HG02642 (cell line): ENCODE data around the gene TRPC4AP.

Source experiments
- ATAC-seq: cut with Tn5 transposase; IDR thresholded peaks from one replicate; pipeline ENCODE4 v1.9.1; 2021; ENCODE audit warnings: mild to moderate bottlenecking; ENCODE audit not compliant: unreplicated experiment, poor library complexity

Gene TRPC4AP

DNA sequence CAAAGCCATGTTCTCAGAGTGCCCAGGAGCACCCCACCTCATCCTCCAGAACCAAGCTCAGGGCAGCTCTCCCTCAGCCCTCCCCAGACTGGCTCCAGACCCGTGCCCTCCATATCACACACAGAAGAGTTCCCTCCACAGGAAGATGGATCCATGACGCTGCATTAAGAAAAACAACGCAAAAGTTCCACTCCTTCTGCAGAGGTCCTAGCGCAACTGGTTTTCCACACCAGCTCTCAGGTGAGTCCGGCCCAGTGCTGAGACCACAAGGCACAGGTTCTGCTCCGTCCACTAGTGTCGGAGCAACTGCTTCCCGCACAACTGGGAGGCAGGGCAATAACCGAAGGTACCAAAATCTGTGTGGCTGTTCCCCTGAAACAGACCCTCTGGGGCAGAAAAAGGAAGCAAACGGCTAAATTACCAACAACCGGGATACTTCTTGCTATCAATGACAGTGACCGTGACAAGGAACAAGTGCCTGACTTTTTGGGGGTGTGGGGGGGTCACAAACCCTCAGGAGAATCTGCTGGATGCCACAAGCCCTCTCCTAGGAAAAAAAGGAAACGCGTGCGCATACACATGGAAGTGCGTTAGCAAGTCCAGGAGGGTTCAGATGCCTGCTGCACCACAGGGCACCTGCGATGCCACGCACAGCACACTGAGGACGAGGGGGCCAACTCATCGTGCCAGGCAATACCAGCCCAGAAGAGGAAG, 87.7 kb downstream of the TRPC4AP start:
- ATAC-seq = no peak

DNA sequence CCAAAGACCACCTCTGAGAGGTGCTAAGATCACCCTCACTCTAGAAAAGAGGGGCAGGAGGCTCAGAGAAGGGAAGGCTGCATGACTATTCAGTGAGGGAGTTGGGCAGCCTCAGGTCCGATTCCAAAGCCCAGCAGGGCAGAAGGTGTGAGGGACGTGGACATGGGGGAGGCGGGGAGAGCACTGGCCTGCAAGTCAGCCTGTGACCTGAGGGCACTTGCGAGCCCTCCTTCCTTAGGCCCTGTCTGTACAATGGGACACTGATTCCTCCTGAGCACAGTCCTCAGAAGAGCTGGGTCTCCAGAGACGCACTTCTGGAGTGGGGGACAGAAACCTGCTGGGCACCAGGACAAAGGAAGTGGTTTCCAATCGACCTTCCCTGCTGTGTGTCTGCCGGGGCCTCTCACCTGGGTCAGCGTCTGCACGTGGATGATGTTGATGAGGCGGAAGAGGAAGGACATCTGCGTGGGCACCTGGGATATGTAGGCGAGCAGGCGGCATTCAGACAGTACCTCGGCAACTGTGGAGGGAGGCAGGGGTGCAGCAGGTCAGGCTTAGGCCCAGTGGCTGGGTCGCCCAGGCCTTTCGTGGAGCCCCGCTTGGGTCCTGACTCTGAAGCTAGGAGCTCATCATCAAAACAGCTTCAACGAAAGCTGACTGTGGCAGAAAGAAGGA, 88.4 kb downstream of the TRPC4AP start:
- no peak for ATAC-seq

DNA sequence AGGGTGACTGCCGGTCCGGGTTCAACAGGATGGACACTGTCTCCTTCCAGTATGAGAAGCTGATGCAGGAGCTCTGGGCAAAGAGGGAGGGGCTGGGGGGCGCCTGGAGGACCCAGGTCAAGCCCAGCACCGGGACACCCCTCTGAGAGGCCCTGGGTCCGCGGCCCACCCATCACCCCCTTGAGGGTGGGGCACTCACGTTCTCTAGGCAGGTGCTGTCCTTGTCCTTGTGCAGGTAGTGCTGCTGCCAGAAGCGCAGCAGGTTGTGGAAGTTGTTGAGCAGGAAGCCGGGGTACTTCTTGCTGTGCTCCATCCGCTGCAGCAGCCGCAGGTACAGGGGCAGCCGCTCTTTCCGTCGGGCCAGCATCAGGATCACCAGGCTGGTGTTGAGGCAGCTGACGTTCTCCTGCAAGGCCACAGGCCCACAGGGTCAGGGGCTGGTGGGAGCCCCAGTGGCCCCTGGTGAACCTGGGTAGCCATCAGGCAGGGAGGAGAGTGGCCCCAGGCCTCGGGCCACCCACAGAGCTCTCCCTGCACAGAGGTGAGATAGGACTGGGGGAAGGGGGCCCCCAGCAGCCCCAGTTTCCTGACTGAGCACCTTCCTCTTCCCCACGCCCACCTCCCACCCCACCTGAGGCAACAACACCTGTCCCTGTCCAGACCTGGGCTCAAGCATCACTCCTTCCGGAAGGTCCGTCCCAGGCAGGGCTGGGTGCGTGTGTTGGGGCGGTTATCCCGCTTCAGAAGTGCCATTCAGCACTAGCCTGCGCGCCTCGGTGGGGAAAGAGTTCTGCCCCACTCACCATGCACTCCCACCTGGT, 89.2 kb downstream of the TRPC4AP start:
- no peak for ATAC-seq

DNA sequence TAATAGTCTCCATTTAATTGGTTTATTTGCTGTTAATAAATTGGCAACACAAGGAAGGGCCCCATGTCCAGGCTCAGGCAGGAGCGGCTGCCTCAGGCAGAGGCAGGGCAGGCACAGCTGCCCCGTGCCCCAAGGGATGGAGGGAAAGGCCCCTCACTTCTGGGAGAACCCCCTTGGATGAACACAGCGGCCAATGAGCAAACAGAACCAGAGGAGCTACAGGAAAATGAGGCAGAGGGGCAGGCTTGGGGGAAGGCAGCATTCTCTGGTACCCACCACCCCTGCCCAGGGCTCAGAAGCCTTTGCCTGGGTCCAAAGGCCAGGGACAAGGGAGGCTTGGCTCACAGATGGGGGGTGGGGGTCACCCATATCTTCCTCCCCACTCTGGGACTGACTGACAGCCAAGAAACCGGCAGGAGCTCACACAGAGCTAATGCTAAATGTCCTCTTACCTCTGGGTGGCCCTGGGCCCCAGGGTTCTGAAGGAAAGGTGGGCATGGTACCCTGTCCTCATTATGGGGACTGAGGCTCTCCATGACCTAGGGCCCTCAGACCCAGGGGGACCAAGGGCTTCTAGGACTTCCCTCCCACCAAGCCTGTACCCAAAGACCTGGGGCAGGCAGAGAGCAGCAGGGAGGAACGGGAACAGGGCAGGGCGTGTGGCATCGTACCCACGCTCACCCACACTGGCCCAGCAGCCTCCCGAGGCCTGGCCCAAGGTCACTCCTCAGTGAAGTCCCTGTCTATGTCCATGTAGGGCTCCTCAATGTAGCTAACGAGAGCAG, 90.0 kb downstream of the TRPC4AP start:
- ATAC-seq = no peak

DNA sequence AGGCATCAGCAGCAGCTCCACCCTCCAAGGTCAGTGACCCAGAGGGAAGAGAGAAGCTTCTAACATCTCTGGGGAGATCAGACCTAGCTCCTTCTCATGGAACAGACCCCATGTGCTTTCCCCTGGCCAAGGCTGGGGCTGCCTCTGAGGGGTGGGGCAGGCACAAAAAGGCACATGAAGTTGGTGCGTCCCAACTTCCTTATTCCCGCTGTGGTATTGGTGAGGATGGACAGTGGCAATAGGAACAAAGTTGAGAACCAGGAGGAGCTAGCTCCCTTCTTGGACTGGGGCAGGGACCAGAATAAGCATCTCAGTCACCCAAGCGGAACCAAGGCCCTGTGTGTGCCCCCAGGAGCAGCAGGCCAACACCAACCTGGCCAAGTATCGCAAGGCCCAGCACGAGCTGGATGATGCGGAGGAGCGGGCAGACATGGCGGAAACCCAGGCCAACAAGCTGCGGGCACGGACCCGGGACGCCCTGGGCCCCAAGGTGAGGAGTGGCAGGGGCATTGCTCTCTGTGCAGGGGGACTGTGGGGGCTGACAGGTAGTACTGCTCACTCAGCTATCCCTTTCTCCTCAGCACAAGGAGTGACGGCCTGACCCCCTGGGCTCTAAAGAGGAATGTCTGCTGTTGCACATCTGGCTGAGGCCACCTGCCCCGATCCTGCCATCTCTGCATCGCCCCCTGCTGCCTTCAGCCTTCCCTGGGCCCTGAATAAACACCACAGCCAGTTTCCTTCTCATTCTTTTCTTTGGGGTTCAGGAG, 90.8 kb downstream of the TRPC4AP start:
- ATAC-seq = no peak

DNA sequence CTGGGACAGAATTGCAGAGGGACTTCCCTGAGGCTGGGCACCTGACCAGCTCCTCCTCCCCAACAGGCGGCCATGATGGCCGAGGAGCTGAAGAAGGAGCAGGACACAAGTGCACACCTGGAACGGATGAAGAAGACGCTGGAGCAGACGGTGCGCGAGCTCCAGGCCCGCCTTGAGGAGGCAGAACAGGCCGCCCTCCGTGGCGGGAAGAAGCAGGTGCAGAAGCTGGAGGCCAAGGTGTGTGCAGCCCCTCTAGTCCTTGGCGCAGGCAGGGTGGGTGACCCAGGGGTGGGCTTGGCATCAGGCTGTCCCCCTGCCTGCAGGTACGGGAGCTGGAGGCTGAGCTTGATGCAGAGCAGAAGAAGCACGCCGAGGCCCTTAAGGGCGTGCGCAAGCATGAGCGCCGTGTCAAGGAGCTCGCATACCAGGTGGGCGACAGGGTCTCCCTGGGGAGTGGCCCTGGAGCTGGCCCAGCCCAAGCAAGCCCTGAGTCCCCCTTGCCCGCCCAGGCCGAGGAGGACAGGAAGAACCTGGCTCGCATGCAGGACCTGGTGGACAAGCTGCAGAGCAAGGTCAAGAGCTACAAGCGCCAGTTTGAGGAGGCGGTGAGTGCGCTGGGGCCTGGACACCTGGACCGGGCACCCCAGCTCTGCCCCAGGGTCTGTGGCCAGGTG, 91.5 kb downstream of the TRPC4AP start:
- ATAC-seq = no peak

DNA sequence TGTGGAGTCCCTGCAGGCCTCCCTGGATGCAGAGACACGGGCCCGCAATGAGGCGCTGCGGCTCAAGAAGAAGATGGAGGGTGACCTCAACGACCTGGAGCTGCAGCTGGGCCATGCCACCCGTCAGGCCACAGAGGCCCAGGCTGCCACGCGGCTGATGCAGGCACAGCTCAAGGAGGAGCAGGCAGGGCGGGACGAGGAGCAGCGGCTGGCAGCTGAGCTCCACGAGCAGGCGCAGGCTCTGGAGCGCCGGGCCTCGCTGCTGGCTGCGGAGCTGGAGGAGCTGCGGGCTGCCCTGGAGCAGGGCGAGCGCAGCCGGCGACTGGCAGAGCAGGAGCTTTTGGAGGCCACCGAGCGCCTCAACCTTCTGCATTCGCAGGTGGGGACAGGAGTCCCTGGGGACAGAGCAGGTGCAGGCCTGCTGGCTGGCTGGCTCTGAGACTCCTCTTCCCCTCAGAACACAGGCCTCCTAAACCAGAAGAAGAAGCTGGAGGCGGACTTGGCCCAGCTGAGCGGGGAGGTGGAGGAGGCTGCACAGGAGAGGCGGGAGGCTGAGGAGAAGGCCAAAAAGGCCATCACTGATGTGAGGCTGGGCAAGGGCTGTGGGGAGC, 92.2 kb downstream of the TRPC4AP start:
- ATAC-seq = no peak

DNA sequence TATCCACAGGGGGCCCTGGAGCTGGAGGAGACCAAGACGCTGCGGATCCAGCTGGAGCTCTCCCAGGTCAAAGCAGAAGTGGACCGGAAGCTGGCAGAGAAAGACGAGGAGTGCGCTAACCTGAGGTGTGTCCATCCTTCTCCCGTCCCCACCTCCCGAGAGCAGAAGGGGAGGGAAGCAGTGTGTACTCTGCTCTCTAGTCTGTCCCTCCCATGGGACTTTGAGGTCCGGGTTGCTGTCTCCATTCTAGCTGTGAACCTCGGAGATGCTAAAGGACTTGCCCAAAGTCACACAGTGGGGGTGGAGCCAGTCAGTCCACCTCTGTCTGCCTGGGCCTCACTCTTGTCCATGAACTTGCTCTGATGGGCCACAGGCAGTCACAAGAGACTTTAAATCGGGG, 92.8 kb downstream of the TRPC4AP start:
- no peak for ATAC-seq

DNA sequence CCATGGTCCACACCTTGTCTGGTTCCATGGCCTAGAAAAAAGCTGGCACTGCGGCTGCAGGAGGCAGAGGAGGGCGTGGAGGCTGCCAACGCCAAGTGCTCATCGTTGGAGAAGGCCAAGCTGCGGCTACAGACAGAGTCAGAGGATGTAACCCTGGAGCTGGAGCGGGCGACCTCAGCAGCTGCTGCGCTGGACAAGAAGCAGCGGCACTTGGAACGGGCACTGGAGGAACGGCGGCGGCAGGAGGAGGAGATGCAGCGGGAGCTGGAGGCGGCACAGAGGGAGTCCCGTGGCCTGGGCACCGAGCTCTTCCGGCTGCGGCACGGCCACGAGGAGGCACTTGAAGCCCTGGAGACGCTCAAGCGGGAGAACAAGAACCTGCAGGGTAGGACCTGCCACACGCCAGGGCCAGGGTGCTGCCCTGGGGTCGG, 93.6 kb downstream of the TRPC4AP start:
- no peak for ATAC-seq

DNA sequence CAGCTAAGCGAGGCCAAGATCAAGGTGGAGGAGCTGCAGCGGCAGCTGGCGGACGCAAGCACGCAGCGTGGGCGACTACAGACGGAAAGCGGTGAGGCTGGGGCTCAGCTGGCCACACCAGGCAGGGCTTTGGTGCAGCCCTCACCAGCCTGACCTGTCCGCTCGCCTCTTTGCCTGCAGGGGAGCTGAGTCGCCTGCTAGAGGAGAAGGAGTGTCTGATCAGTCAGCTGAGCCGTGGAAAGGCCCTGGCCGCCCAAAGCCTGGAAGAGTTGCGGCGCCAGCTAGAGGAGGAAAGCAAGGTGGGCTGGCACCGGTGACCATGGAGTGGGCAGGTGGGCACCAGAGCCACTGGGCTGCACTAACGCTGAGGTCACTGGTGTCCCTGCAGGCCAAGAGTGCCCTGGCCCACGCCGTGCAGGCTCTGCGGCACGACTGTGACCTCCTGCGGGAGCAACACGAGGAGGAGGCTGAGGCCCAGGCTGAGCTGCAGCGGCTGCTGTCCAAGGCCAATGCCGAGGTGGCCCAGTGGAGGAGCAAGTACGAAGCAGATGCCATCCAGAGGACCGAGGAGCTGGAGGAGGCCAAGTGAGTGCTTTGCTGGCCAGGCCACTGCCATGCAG, 94.2 kb downstream of the TRPC4AP start:
- no peak for ATAC-seq

DNA sequence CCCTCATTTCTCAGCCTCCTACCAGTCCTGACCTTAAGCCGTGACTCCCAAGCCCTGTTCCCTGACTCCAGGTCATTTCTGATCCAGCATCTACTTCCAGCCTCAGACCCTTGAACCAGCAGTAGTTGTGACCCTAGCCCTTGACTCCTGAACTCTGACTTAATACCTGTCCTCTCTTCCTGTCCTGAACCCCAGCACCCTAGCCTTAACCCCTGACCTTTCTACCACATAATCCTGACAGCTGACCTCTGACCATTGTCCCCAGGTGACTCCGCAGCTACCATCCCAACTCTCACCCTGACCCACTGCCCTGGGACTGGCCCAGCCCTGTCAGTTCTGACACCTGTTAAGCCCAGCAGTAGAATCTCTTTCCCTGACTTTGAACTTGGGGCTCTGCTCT, 94.8 kb downstream of the TRPC4AP start:
- no peak for ATAC-seq

DNA sequence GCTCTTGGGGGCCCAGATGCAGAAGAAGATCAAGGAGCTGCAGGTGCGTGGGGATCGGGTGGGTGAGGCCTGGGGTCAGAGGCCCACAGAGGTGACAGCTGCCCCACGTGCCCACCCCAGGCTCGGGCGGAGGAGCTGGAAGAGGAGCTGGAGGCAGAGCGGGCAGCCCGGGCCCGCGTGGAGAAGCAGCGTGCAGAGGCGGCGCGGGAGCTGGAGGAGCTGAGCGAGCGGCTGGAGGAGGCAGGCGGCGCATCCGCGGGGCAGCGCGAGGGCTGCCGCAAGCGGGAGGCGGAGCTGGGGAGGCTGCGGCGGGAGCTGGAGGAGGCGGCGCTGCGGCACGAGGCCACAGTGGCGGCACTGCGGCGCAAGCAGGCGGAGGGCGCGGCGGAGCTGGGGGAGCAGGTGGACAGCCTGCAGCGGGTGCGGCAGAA, 95.5 kb downstream of the TRPC4AP start:
- no peak for ATAC-seq

DNA sequence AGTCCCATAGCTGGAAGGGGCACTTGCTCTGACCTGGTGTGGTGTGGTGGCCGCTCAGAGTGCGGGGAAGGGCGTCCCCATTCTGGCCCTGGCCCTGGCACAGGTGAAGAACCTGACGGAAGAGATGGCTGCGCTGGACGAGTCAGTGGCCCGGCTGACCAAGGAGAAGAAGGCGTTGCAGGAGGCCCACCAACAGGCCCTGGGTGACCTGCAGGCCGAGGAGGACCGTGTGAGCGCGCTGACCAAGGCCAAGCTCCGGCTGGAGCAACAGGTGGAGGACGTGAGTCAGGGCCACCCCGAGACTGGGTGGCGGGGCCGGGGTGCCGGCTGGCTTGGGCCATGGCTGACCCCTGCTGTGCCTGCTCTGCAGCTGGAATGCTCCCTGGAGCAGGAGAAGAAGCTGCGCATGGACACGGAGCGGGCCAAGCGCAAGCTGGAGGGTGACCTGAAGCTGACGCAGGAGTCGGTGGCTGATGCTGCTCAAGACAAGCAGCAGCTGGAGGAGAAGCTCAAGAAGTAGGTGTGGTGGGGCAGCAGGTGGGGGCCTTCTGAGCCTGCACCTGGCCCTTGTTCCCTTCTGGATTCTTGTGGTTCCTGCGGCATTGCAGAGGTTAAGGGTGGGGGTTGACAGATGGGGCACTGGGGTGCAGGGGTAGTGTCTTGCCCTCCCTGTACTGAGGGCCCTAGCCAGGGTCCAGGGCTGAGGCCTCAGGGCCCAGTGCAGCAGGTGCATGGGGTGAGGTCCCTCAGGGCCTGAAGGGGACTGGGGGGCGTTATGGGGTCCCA, 96.2 kb downstream of the TRPC4AP start:
- no peak for ATAC-seq

DNA sequence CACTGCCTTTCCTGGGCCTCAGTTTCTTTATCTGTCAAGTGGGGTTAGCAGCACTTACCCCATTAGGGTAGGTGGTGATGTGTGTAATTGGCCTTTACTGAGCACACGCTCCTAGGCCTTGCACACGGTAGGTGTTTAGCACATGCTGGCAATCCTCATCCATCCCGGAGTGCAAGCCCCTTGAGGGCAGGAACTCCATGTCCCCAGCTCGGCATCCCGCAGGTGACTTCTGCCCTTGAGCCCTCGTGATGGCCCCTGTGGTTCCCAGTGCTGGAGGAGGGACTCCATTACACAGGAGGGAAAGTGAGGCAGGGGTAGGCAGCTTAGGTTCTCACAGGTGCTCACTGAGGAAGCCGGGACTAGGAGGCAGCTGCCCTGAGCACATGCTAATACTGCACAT, 96.9 kb downstream of the TRPC4AP start:
- no peak for ATAC-seq

DNA sequence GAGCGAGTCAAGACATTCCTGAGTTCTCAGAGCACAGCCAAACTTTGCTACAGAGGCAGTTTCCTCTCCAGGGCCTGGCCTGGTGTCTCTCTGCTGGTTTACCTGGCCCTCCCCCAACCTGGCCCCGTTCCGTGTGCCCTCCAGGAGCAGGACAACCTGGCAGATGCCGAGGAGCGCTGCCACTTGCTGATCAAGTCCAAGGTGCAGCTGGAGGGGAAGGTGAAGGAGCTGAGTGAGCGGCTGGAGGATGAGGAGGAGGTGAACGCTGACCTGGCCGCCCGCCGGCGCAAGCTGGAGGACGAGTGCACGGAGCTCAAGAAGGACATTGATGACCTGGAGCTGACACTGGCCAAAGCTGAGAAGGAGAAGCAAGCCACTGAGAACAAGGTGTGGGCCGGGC, 97.4 kb downstream of the TRPC4AP start:
- ATAC-seq = no peak

DNA sequence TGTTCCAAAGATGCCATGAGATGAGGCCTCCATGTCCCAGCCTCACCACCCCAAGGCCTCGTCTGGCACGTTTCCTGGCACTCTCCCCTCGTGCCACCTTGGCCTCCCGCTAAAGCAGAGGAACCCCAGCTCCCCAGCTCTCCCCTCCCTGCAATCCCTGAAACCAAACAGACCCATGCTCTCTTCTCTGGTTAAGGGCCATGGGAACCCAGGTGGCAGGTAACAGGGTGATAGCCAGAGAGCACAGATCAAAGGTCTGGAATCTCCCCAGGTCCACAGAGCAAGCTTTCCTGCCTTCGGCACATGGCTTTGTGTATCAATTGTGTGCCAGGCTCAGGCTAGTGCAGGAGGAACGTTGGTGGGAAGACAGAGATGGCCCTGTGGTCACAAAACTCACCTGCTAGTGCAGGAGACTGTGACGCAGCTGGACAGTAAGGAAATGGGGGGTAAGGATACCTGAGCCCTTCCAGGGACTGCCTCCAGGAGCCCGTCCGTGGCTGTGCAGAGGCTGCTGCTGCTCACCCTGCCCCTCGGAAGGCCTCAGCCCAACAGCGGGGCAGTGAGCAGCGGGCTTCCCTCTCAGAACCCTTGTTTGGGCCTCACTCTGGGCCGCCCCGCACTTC, 98.0 kb downstream of the TRPC4AP start:
- ATAC-seq = no peak

DNA sequence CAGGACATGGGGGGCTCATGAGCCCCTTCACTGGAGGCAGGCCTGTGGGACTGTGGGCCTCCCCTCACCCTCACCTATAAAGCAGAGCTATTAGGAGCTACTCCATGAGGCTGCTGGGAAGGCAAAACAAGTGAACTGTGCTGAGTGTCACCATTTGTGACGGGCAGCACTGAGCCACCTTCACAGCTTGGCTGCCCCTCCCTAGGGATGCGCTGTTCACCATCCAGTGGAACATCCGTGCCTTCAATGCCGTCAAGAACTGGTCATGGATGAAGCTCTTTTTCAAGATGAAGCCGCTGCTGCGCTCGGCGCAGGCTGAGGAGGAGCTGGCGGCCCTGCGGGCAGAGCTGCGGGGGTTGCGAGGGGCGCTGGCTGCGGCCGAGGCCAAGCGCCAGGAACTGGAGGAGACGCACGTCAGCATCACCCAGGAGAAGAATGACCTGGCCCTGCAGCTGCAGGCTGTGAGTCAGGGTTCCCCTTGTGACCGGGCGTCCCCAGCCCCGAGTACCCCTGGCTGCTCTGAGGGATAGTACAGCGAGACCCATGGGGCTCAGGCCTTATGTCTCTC, 98.6 kb downstream of the TRPC4AP start:
- ATAC-seq = no peak
